SHP77 (cell line): Measurements from ENCODE around the gene KRT72.

Experiments used
- DNase-seq, 2 experiments: peaks; one replicate each; lab custom pipeline; 2025; lab: John Stamatoyannopoulos, UW

Gene KRT72

DNA sequence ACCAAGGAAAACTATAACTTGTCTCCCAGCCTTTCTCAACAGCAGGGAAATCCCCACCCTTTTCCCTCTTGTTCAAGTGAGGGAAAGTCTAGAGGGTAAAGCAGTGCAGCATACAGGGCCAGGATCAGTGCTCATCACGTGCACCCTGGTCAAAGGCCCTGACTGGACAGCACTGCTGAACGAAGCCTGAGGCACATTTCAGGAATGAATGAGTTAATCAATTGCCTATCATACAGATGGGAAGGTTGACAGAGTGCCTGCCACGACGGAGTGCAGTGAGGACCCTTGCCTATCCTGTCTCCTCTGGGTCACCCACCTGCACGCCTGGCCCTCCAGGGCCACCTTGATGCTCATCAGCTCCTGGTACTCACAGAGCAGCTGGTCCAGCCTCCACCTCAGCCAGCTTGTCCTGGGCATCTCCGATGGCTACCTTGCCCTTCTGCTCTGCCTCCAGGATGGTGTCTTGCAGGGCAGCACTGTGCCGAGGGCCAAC, 28.8 kb upstream of the KRT72 start:
- DNase-seq = no peak

DNA sequence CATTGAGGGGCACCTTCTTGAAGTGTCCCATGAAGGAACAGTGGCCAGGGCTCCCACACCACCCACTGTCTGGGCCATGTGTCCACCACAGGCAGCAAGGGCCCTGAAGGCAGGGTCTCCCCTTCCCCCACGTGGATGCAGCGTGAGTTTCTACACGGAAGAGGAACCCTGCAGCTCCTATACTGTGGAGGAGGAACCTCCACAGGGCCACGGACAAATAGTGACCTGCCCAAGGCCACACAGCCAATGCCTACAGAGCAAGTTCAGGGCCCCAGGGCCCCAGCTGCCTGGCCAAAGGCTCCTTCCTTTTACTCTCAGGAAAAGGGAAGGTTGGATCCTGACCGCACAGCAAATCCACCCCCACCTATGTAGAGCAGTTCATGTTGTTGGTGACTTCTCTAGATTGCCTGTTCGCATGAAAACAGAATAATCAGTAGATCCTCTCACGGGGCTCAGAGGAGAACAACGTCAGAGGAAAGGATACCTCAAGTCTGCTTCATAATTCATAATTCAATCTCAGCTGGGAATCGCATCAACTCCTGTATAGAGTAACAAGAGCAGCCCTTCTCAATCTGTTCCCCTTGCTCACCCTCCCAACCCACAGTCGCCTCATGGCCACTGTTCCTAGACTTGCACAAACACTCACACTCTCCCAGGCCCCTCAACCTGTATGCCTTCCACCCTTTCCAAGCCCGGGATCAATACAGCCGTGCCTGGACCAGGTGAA, 28.2 kb upstream of the KRT72 start:
- no peak for DNase-seq

DNA sequence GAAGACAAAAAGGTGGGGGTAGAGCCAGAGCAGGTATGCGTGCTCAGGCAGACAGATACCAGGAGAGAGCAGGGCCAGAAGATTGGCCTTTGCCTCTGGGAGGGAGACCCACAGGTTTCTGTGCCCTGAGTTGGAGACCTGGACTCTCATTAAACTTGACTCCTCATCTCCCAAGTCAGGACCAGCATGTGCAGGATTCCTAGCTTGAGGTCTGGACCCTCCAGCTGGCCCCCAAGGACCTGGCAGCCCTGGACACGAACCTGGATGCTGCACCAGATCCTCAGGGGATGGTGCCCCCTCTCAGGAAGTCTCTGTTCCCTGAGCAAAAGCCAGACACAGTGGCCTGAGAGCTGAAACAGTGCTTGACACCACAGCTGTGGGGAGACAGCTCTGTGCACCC, 27.6 kb upstream of the KRT72 start:
- DNase-seq = no peak

DNA sequence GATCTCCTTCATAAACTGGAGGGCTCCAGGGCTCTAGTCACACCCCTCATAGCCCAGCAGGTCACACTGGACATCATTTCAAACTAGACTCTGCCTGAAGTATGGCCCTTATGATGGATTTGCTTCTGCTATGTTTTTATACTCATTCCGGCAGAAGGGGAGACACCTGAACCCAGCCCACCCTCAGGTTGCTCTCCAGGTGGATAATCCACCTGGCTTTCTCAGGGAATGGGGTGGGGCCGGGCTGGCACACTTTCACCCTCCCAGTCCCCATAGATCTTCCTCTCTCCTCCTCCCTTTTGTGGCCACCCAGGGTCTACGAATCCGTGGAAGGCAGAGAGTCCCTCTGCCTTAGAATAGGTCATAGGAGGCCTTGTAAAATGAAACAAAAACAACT, 26.8 kb upstream of the KRT72 start:
- DNase-seq = no peak

DNA sequence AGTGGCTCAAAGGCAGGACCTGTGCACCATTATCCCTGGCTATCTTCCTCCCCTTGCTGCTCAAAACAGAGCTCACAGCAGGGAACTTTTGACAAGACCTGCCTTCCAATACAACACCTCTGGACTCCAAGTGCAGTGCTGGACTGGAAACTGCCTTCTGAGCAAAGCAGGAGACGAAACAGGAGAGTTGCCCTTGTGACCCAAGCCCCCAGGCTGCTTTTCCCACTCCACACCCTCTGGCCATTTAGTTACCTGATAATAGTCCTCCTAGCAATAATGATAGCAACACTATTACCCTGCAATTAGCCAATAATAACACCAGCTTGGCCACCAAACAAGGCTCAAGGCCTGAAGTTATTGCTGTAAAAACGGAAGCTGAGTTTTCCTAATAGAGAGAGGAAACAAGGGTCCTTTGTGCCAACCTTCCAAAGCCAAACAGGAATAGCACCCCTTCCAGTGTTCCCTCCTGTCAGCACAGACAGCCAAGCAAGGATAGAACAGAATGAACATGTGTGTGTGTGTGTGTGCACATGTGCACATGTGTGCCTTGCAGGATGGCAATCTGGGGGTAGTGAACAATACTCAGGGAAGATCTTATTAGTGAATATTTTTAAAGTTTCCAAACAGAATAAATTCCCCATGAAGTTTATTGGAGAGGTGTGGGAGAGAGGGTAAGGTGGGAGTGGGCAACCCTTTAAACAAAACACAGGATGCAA, 26.3 kb upstream of the KRT72 start:
- DNase-seq = no peak

DNA sequence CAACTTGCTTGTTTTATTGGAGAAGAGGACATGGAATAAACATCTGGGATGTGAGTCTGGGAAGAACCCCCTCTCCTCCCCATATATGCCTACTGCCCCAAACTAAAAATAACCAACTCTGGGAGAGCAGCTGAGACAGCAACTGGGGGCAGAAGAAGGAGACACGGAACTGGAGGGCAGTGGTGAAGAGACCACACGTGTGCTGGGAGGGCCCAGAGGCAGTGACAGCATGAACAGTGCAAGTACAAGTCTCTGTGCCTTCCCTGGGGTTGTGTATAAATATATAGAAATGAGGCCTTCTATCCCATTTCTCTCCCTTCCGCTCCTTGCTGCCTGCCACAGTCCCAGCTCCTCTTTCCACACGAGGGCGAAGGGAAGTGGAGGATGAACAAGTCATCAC, 21.1 kb upstream of the KRT72 start:
- DNase-seq = no peak

DNA sequence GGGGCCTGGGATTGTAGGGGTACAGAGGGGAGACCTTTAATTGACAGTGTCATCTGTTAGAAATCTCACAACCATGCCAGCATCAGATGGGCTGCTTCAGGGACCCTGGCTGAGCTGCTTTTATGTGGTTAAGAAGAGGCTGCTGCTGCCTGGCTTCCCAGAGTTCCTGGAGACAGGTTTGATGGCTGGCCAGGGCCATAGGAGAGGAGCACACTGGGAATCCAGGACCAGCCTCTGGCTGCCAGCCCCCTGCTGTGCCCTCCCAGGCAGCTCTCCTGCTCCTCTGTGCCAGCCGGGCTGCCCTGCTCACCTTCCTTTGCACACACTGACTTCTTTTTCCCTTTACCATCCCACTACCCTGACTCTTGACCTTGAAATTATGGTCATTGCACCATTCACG, 17.6 kb upstream of the KRT72 start:
- no peak for DNase-seq

DNA sequence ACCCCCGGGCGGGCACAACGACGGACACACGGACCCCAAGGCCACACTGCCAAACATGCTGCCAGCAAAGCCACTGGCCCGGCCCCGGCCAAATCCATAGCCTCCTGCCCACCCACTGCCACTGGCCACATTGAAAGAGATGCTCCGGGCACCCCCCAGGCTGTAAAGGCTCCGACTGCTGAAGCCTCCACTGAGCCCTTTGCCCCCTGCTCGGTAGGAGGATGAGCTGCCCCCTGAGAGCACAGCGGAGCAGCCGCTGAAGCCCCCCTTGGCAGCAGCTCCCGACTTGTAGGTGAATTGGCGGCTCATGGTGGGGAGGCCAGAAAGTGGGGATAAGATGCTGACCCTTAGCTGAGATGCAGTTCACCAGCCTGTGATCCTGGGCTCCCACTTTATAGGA, 17.0 kb upstream of the KRT72 start, which contains the start of gene KRT73:
TSS of gene KRT73 (minus strand) at position 344 of the 400 bp plus-strand sequence. CDS start at position 309, 35 bp downstream.
- no peak for DNase-seq

DNA sequence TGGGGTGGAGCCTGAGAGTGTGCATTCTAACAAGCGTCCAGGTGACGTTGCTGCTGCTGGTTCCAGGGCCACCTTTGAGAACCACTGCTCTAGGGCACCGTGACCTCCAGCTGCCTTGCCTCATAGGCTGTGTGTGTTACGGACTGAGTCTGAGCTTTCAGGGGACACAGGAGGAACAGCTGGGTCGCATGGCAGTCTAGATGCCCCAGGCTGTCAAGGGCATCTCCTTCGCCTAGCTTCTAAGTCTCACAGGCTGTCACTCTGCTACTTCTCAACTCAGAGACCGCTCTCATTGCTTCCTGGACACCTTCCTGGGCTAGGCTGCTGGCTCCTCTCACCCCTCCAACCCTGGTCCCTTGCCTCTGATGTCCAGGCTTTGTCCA, 16.1 kb upstream of the KRT72 start:
- DNase-seq = no peak

DNA sequence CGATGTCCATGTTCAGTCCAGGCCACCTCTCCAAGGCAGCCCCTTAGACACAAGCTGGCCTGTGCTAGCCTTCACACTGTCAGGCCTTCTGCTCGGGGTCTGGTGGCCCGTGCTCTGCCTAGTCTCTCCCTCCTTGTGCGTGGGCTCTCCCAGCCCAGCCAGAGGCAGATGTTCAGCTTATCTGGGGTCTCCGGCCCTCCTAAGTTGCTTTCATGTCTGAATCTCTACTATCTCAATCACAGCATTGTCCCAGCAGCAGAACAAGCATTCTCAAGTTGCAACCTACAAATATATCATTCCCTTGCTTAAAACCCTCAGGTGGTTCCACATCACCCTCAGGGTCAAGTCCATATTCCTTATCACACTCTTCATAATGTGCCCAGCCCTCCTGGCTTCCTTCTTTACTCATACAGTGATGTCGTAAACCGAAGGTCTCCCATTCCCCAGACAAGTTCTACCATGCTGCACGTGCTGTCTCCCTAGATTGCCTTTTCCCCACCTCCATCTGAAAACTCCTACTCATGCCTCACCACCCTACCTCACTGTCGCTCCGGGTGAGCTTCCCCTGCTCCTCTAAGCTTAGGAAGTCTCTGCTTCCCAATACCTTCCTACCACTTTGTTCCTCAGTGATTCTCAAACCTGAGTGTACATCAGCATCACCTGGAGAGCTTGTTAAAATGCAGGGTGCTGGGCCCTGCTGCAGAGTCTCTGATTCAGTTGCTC, 15.6 kb upstream of the KRT72 start:
- DNase-seq = no peak

DNA sequence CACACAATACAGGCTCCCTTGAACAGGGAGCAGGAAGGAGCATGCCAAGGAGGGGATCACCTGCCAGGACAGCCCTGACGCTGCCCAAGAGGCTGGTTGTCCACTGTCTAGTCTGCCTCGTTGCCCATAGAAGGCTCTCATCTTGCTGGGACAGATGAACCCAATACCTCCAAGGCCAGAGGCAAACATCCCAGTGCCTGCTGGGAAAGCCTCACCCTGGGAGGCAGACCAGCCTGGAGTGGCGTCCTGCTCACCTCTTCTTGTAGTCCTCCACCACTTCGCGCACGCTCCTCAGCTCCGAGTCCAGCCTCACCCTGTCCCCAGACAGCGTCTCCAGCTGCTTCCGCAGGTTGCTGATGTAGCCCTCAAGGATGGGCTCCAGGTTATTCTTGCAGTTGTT, 14.6 kb upstream of the KRT72 start:
- DNase-seq = no peak

DNA sequence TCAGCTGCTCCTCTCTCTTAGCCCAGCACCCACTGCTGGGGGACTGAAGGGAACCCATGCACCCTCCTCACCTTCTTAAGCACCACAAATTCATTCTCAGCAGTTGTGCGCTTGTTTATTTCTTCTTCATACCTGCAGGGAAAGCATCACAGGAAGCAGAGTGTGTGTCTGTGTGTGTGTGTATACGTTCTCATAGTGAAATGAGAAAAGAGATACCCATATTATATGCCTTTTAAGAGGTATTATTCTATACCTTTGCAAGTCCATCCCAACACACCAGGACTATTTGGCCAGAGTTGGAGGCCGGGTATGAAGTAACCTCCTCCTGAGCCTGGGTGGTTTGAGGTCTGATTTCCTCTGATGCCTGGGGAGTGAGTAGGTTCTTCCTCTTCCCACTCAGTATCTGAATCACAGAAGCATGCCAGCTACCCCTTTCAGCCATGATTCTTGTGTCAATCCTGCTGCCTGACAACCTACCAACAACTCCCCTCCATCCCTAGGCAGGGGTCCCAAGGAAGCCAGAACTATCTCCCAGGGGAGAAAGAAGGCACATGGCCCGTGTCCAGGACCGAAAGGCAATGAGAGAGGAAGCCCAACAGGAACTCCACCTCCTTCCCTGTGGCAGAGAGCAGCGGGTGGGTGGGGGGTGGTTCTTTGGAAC, 14.1 kb upstream of the KRT72 start:
- DNase-seq = no peak

DNA sequence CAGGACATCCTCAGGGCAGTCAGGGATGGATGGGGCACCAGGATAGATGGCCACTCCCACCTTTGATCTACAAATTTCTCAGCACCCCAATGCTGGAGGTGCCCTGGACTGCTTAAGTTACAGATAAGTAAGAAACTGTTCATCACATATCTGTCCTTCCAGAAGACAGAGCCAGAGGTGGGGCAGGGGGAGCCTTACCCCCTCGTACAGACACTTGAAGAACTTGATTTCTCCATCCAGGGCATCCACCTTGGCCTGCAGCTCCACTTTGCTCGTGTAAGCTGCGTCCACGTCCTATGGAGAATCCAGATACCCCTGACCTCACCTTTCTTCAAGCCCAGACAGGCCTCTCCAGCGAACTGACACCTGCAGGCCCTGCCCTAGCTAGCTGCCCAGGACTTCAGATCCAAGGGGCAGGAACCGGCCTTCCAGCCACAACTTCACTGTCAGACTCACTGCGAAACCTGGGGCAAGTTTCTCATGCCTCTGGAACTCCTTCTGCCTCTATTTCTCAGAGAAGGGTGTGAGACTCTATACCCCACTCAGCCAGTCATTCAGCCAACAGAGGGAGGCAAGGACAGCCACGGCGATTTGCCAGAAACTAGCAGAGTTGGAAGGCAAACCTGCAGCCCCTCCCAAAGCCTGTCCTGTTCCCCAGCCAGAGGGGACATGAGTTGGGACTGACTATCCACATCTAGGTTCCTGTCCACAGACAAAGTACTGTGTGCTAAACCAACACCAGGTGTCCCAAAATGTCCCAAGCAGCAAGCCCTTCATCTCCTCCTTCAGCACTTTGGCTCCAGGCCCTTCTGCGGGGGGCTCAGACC, 13.3 kb upstream of the KRT72 start:
- DNase-seq = no peak

DNA sequence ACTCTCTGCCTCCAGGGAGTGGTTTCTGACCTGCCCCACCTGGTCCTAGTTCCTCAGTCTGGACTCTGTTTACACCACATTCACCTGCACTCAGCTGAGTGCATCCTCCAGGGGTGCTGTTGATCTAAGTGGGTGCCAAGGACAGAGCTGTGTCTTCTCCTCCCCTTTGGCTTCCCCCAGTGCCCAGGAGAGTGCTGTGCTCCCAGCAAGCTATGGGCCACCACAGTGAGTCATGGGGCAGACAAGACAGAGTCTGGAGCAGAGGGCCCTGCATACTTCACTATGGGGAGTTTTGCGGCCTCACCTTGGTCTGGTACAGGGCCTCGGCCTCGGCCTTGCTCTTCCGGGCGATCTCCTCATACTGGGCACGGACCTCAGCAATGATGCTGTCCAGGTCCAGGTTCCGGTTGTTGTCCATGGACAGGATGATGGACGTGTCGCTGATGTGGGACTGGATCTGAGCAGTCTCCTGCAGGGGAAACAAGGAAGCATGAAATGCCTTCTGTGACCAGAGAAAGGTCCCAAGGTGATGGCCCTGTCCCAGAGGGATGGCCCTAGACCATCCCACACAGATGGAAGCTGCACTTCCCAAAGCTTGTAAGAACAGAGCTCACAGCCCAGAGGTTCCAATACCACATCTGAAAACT, 12.2 kb upstream of the KRT72 start:
- no peak for DNase-seq

DNA sequence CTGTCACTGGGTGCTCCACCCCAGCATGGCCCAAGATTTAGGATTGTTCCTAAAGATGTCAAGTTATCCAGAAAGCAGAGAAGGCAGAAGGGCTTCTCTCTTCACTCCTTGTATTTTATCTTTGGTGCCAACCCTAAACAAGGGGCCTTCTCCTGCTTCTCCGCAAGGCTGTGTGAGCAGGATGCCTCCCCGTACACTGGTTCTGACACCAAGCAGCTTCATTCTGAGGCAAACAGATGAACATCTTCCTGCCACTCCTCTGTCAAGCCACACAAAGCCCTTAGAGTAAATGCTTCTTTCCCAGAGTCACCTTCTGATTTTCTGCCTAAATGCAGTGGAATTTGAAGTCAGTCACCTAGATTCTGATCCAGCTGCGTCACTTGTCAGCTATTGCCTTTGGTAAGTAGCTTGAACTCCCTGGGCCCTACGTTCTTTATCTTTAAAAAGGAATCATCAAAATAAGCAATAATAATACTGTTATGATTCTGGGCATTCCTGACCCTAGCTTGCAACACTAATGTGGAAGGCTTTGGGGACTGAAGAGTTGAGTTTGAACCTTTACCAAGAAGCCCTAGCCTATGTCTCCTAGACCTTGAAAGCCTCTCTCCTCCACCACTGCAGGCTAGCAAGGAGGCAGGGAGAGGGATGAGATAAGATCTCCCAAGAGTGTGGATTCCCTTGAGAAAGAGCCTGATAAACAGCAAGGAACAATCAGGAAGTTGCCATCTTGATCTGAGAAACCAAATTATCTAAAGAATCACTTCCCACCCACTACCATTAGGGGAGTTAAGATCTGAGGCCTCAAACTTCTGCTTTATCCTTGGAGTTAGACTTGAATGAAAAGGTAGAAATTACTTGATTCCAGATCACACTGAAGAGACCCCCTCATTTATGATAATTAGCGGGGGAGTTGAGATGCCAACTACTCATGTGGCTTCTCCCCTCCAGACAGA, 11.4 kb upstream of the KRT72 start:
- DNase-seq = no peak

DNA sequence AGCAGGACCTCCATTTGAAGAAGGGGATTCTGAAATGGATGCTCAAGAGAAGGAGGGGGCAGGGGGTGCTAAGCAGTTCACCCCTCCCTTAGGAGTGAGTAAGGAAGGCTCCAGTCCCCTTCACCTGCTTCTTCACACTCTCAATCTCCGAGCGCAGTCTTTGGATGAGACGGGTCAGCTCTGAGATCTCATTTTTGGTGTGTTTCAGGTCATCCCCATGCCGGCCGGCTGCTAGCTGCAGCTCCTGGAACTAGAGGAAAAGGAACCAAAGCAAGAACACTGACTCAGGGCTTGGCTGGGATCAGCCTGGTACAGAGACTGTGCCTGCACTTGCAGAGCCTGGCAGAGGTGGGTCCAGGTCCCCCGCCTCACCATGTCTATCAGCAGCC, 9.8 kb upstream of the KRT72 start:
- DNase-seq = no peak

DNA sequence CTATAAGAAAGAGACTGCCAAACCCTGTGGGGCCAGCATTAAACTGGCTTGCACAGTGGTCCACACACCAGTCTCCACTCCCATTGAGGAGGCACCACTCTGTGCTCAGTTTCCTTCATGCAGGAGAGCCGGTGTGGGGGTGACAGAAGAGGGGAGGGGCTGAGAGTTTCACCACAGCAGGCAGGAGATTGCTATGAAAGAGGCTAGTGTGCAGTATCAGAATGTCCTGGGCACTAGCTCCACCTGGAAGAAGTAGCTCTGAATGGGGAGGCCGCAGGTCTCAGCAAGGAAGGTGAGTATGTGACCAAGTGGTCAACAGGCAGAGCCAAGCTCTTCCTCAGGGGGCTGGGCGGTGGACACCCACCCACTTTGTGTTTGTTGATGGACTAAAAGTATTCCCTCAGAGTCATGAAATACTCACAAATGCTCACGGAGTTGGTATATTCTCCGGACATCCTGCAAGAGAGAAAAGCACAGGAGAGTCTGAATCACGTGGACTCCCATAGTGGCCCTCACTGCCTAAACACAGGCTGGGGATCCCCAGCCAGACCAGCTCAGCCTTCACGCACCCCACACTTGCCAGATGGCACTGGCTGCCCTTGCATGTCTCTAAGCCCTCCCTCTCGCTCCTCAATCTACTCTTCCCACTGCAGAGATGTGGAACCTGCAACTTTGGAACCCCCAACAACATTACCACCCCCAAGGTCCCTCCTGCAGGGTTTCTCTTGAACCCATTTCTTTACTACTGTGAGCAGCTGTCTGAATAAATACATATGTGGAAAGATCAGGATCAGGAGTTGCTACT, 7.8 kb upstream of the KRT72 start:
- no peak for DNase-seq

DNA sequence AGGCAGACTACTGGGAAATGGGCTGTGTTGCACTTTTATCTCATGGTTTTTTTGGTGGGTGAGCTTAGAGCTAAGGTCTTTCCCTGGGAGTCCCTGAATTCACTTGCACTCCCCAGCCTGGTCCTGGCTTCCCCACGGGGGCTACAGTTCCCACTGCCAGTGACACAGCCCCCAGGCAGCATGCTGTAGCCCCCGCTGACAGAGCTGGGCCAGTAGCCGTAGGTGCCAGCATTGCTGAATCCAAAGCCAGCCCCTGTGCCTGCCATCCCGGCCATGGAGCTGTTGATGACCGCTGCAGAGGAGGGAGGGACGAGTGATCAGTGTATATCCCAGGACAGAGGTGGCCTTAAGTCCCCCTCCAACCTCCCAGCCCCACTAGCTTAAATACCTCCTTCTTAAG, 6.9 kb upstream of the KRT72 start:
- no peak for DNase-seq

DNA sequence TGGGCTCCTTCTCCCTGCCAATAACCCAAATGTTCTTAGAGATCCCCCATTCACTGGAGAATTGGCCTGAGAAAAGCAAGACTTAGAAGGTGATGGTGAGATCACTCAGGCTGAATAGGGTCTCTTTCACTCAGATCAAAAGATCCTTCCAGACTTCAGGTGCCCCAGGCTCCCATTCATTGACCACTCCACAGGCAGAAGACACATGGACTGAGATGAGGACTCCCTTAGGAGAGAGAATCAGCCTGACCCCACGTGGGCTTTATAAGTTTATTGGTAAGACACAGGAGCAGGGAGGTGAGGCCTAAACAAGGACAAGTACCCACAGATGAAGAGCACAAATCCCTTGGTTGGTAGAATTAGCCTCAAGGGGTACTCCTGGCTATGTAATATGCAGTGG, 6.1 kb upstream of the KRT72 start:
- DNase-seq = no peak
